Measurements from ENCODE around the gene KCNIP4. TPM values are rescaled to one million over a fixed set of nuclear protein-coding genes. Genes with fewer than 3 reads are reported as not detected.

KCNIP4 gene
- total RNA-seq, 1 donor from 2014 or later = not detected

GRCh38 chr4:21792736-21793135 is 155.8 kb downstream of the KCNIP4 start:
- ATAC-seq (no peak), DNase-seq (ENCODE audit: missing footprints) (no peak)
- intact Hi-C loops (cut with DNase I) = no loop called here

DNA sequence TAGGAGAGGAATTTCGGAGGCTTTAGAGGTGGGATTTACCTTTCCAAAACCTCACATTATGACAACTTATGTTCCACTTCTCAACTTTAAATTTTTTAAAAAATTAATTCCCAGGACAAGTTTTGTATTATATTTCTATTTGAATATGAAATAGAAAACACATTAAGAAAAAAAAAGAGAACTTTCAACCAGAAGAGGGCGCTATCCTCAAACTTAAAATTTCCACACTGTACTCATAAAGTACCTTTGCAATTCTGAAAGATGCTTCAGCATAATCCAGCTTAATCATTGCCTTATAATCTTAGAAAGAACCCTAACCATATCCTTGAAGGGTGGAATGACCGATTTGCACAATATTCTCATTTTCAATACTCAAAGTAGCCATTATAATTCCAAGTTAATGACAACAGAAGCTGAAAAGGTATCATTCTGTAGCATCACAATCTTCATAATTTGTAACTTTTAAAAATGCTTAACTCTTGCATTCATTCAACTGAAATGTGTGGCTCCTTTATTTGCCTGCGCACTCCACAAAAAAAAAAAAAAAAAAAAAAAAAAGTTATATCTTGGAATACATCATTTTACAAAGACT is 158.0 kb downstream of the KCNIP4 start:
- no peak for ATAC-seq

DNA sequence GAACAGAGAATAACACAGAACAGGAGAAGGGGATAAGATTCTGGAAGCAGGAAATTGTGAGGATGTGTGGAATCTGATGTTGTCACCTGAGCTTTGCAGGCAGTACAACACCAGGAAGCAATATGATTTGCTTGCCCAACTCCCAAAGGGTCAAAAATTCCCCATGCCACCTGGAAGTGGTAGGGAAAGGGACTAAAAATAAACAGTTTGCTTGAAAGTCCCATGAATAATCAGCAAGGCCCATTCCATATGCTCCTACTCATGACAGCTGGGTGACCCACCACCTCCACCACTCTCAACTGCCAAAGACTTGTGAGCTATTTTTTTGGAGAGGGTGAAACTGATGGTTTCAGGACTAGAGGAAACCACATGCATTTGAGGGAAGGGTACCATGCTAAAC is 168.4 kb downstream of the KCNIP4 start:
- intact Hi-C loops (cut with DNase I) = no loop called here
- ATAC-seq (no peak), DNase-seq (ENCODE audit: missing footprints) (no peak)

More for the DNA sequence above, 158.0 kb downstream of the KCNIP4 start:
- intact Hi-C loops (cut with DNase I) = loop anchor here (2.0 kb wide), 1 partner anchor 598 kb away; no protein-coding TSS in a partner anchor
- DNase-seq (ENCODE audit: missing footprints) = no peak

GRCh38 chr4:21778702-21779101 is 169.9 kb downstream of the KCNIP4 start:
- intact Hi-C loops (cut with DNase I) = no loop called here
- ATAC-seq (no peak), DNase-seq (ENCODE audit: missing footprints) (no peak)

- intact Hi-C loops (cut with DNase I) = no loop called here
- DNase-seq (ENCODE audit: missing footprints) (no peak), ATAC-seq (no peak)
Observed at GRCh38 chr4:21775703-21776102, 172.9 kb downstream of the KCNIP4 start.

GRCh38 chr4:21769404-21770147 is 179.0 kb downstream of the KCNIP4 start:
- DNase-seq (ENCODE audit: missing footprints) (no peak), ATAC-seq (no peak)
- intact Hi-C loops (cut with DNase I) = loop anchor here (10.0 kb wide), 1 partner anchor 995 kb away; no protein-coding TSS in a partner anchor

GRCh38 chr4:21768349-21769310 is 179.9 kb downstream of the KCNIP4 start:
- ATAC-seq (no peak), DNase-seq (ENCODE audit: missing footprints) (no peak)
- intact Hi-C loops (cut with DNase I) = loop anchor here (10.0 kb wide), 1 partner anchor 994 kb away; no protein-coding TSS in a partner anchor

- intact Hi-C loops (cut with DNase I) = loop anchor here (2.0 to 10.0 kb wide), 2 partner anchors 253 to 991 kb away; no protein-coding TSS in a partner anchor
- DNase-seq (ENCODE audit: missing footprints) = no peak
- ATAC-seq = peak; percentile 39
Observed at GRCh38 chr4:21765810-21766407, 182.7 kb downstream of the KCNIP4 start.

GRCh38 chr4:21763855-21764254 is 184.7 kb downstream of the KCNIP4 start:
- intact Hi-C loops (cut with DNase I) = loop anchor here (2.0 to 10.0 kb wide), 2 partner anchors 251 to 989 kb away; no protein-coding TSS in a partner anchor

DNA sequence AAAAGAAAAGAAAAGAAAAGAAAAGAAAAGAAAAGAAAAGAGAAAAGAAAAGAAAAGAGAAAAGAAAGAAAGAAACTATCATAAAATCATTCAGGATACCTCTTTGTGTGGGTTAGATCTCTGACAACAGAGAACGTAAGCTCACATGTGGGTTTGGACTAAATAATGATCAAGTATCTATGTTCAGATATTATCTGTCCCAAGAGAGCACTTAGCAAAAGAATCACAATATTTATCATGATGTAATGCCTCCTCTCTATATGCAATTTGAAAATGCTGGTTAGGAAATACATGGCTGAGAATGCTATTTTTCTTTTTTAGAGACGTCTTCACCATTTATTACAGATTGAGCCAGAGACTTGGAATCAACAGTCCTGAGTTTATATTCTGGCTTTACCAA is 191.3 kb downstream of the KCNIP4 start:
- ATAC-seq = no peak
- intact Hi-C loops (cut with DNase I) = no loop called here
- DNase-seq (ENCODE audit: missing footprints) = no peak

More at GRCh38 chr4:21763855-21764254, 184.7 kb downstream of the KCNIP4 start:
- no peak for ATAC-seq
- DNase-seq (ENCODE audit: missing footprints) = no peak

- intact Hi-C loops (cut with DNase I) = no loop called here
- no peak for ATAC-seq
Observed at GRCh38 chr4:21753084-21753760, 195.3 kb downstream of the KCNIP4 start.

GRCh38 chr4:21752616-21753015 is 196.0 kb downstream of the KCNIP4 start:
- no peak for ATAC-seq
- no peak for DNase-seq (ENCODE audit: missing footprints)
- intact Hi-C loops (cut with DNase I) = no loop called here

More at GRCh38 chr4:21753084-21753760, 195.3 kb downstream of the KCNIP4 start:
- DNase-seq (ENCODE audit: missing footprints) = no peak

- intact Hi-C loops (cut with DNase I) = no loop called here
- ATAC-seq (no peak), DNase-seq (ENCODE audit: missing footprints) (no peak)
Observed at GRCh38 chr4:21749924-21750323, 198.6 kb downstream of the KCNIP4 start.

- intact Hi-C loops (cut with DNase I) = no loop called here
- no peak for ATAC-seq
- DNase-seq (ENCODE audit: missing footprints) = no peak
Observed at GRCh38 chr4:21749412-21749811, 199.2 kb downstream of the KCNIP4 start.

GRCh38 chr4:21744046-21744445 is 204.5 kb downstream of the KCNIP4 start:
- DNase-seq (ENCODE audit: missing footprints) (no peak), ATAC-seq (no peak)
- intact Hi-C loops (cut with DNase I) = no loop called here

- intact Hi-C loops (cut with DNase I) = no loop called here
- ATAC-seq = no peak
- DNase-seq (ENCODE audit: missing footprints) = no peak
Observed at GRCh38 chr4:21742326-21742725, 206.2 kb downstream of the KCNIP4 start.

GRCh38 chr4:21738821-21739220 is 209.8 kb downstream of the KCNIP4 start:
- intact Hi-C loops (cut with DNase I) = no loop called here

DNA sequence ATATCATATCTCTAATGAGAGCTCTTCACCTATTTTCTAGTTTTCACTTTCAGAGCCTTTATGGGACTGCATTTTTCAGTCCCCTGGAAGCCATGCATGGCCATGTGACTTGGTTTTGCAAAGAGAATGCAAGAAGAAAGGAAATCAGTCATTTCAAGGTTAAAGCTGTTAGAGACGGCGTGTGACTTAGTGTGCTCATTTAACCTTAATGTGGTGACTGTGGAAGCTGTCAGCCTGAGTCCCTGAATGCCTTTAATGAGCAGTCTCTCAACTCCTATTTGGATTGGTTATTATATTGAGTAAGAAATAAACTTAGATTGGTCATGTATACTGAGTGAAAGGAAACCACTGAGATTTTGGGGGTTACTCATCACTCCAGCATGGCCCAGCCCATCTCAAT is 212.7 kb downstream of the KCNIP4 start:
- no peak for DNase-seq (ENCODE audit: missing footprints)

More at GRCh38 chr4:21738821-21739220, 209.8 kb downstream of the KCNIP4 start:
- DNase-seq (ENCODE audit: missing footprints) = no peak
- ATAC-seq = no peak

More for the DNA sequence above, 212.7 kb downstream of the KCNIP4 start:
- intact Hi-C loops (cut with DNase I) = no loop called here
- ATAC-seq = no peak

All from Right ventricle myocardium inferior (tissue), 1 donor.